Smooth muscle cell (in vitro differentiated cells): ENCODE data around the gene ARHGEF10L. TPM values are rescaled to one million over a fixed set of nuclear protein-coding genes. Genes with fewer than 3 reads are reported as not detected.
A peak's percentile ranks its signal among the peaks of the same experiment; 100 is the strongest.

Experiments used
- DNase-seq: peaks from one replicate; lab custom pipeline; 2025; ENCODE audit not compliant: unreplicated experiment; lab: John Stamatoyannopoulos, UW
- H2AFZ ChIP-seq: fragments of 200-600 bp; sonication (generic); 2 replicates; pipeline ENCODE4 v1.6.0; 2016; ENCODE audit warnings: antibody characterized with exemption, low read depth, mild to moderate bottlenecking
- H3F3A ChIP-seq: fragments of 200-600 bp; sonication (generic); 2 replicates; pipeline ENCODE4 v1.6.0; 2017; ENCODE audit warnings: antibody characterized with exemption, low read depth
- H3K27ac ChIP-seq: fragments of 200-600 bp; sonication (generic); 2 replicates; pipeline ENCODE4 v1.5.1; 2016; ENCODE audit warnings: low read depth, mild to moderate bottlenecking
- H3K27me3 ChIP-seq: fragments of 200-600 bp; sonication (generic); 2 replicates; pipeline ENCODE4 v1.6.1; 2016; ENCODE audit warnings: low read depth, mild to moderate bottlenecking
- H3K36me3 ChIP-seq: fragments of 200-600 bp; sonication (generic); 2 replicates; pipeline ENCODE4 v1.5.1; 2016; ENCODE audit warnings: low read depth
- H3K4me1 ChIP-seq: fragments of 200-600 bp; sonication (generic); 2 replicates; pipeline ENCODE4 v1.5.1; 2016; ENCODE audit warnings: low read depth
- H3K4me2 ChIP-seq: fragments of 200-600 bp; sonication (generic); 2 replicates; pipeline ENCODE4 v1.6.0; 2016; ENCODE audit warnings: mild to moderate bottlenecking
- H3K4me3 ChIP-seq: fragments of 200-600 bp; sonication (generic); 2 replicates; pipeline ENCODE4 v1.5.1; 2016; ENCODE audit warnings: mild to moderate bottlenecking
- H3K79me2 ChIP-seq: fragments of 200-600 bp; sonication (generic); 2 replicates; pipeline ENCODE4 v1.6.0; 2016; ENCODE audit warnings: low read depth, mild to moderate bottlenecking
- H3K9ac ChIP-seq: fragments of 200-600 bp; sonication (generic); 2 replicates; pipeline ENCODE4 v1.6.0; 2016; ENCODE audit warnings: low read depth
- H3K9me3 ChIP-seq: fragments of 200-600 bp; sonication (generic); replicated peaks from 2 replicates; pipeline ENCODE4 v1.5.1; 2016; ENCODE audit warnings: low read depth
- H4K20me1 ChIP-seq: fragments of 200-600 bp; sonication (generic); 2 replicates; pipeline ENCODE4 v1.6.0; 2016; ENCODE audit warnings: low read depth
- WGBS: methylation state at CpG from one replicate; pipeline ENCODE4 v1.1.7; 2016; ENCODE audit warnings: low lambda C conversion rate; 5-methylcytosine and 5-hydroxymethylcytosine counted together
- polyA plus RNA-seq: library from polyadenylated mRNA; unstranded; fragments of >200 nt; fragmentation: Nextera tagmentation; extraction: Ambion mirVana; gene quantifications from 2 replicates; pipeline ENCODE4 v1.2.1, GENCODE V29; 2016
- total RNA-seq: library from RNA; depleted of rRNA; stranded (reverse); fragments of >200 nt; gene quantifications from 2 replicates; pipeline ENCODE4 v1.2.3, GENCODE V29; 2014
- TF ChIP-seq, protein P1 (sequence below): fragments of 200-600 bp; sonication (generic); IDR thresholded peaks from 2 replicates; pipeline ENCODE4 v1.5.1; 2017; ENCODE audit warnings: borderline replicate concordance, mild to moderate bottlenecking, antibody characterized with exemption; ENCODE audit not compliant: insufficient read depth, poor library complexity, severe bottlenecking

ARHGEF10L gene
- total and polyA plus RNA-seq, 2 experiments from 2014 or later: 6.6 to 13.7 TPM

- Histone ChIP-seq H3K79me2 (peaks cover 3% of the 10 kb centered on the region), H4K20me1 (no peaks in the 10 kb centered on the region), H3K9me3 (no peaks in the 10 kb centered on the region), H3K9ac (no peak overlapping the region), H3K36me3 (no peaks in the 10 kb centered on the region), H3K4me2 (no peak overlapping the region), H2AFZ (no peak overlapping the region), H3F3A (peaks cover 7% of the 10 kb centered on the region), H3K4me1 (peaks cover 4% of the 10 kb centered on the region), H3K4me3 (no peak overlapping the region), H3K27me3 (no peaks in the 10 kb centered on the region), H3K27ac (no peak overlapping the region)
- WGBS: 92% methylated on average over 8 of the region's 8 CpGs
- DNase-seq: no peak
- TF ChIP-seq, protein P1, sequence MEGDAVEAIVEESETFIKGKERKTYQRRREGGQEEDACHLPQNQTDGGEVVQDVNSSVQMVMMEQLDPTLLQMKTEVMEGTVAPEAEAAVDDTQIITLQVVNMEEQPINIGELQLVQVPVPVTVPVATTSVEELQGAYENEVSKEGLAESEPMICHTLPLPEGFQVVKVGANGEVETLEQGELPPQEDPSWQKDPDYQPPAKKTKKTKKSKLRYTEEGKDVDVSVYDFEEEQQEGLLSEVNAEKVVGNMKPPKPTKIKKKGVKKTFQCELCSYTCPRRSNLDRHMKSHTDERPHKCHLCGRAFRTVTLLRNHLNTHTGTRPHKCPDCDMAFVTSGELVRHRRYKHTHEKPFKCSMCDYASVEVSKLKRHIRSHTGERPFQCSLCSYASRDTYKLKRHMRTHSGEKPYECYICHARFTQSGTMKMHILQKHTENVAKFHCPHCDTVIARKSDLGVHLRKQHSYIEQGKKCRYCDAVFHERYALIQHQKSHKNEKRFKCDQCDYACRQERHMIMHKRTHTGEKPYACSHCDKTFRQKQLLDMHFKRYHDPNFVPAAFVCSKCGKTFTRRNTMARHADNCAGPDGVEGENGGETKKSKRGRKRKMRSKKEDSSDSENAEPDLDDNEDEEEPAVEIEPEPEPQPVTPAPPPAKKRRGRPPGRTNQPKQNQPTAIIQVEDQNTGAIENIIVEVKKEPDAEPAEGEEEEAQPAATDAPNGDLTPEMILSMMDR: no peak
Measured at GRCh38 chr1:17535300-17535936, 4.1 kb upstream of the ARHGEF10L start.

DNA sequence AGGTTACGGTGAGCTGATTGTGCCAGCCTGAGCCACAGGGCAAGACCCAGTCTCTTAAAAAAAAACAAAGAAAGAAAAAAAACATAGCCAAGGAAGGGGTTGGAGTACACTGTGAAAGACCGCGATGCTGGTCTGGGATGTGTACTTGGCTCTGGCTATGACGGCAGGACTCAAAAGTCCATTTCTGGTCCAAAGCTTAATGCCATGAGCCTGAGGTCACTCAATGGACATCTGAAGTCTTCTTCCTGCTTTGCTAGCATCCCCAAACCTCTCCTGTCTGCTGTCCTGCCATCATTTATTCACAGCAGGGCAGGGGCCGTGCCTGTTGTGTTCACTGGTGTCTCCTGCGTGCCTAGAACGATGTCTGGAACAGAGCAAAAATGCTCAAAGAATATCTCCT is 1.5 kb upstream of the ARHGEF10L start:
- Histone ChIP-seq H3K36me3 (no peaks in the 10 kb centered on the region), H3K27me3 (no peaks in the 10 kb centered on the region), H3F3A (peaks cover 8% of the 10 kb centered on the region), H3K4me1 (peaks cover 12% of the 10 kb centered on the region), H3K79me2 (peaks cover 29% of the 10 kb centered on the region), H3K4me3 (no peak overlapping the region), H3K9me3 (no peaks in the 10 kb centered on the region), H3K9ac (no peak overlapping the region), H2AFZ (no peak overlapping the region), H3K27ac (peak overlapping the region; percentile 3), H4K20me1 (peaks cover 9% of the 10 kb centered on the region), H3K4me2 (no peak overlapping the region)
- DNase-seq: no peak
- TF ChIP-seq, protein P1: no peak
- 64% methylated on average over 7 of the region's 7 CpGs for WGBS

DNA sequence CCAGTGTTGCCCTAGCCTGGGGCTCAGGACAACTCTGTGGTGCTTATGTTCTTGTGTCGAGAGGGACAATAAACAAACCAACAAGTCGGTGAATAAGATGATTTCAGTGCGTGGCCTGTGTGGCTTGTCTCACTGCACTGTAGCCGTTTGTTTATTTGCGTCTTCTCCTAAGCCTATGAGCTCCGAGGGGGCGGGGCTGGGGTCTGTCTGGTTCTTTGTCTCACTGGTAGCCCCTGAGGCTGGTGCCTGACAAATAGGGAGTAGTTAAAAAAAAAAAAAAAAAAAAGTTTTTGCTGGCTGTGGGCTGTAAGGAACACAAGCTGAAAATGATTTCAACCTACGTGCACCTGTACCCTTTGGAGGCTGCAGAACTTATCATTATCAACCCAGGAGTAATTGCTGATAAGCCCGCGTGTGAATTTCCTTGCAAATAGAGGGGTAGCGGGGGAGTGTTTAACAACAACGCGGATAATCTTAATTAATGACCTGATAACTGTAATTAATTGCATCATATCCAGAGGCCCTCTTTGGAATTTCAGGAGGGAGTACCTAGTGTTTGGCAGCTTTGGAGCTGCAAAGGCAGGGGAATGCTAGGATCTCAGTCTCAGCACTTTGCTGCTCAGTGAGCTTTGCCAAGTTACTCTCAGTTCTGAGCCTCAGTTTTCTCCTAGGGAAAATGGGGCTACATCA is 925 bp upstream of the ARHGEF10L start:
- peak overlapping the region; percentile 77 for H2AFZ ChIP-seq
- no peak overlapping the region for H3K9ac ChIP-seq

More for the DNA sequence above, 925 bp upstream of the ARHGEF10L start:
- WGBS: 9% methylated on average over 13 of the region's 13 CpGs
- Histone ChIP-seq H3K36me3 (no peaks in the 10 kb centered on the region), H3K27me3 (no peaks in the 10 kb centered on the region), H3K4me3 (peak overlapping the region; percentile 46), H4K20me1 (peaks cover 14% of the 10 kb centered on the region), H3K79me2 (peaks cover 32% of the 10 kb centered on the region), H3K4me2 (peak overlapping the region; percentile 88), H3K27ac (peak overlapping the region; percentile 3), H3K4me1 (peaks cover 12% of the 10 kb centered on the region), H3K9me3 (no peaks in the 10 kb centered on the region), H3F3A (peaks cover 8% of the 10 kb centered on the region)
- no peak for DNase-seq
- TF ChIP-seq, protein P1: no peak
